Measurements from ENCODE around the gene RPL35A. TPM values are rescaled to one million over a fixed set of nuclear protein-coding genes. Genes with fewer than 3 reads are reported as not detected.

RPL35A gene
- total and polyA plus RNA-seq, 4 experiments from 2014 or later: 1,277 to 2,056 (median 1,744) TPM

- Mint-ChIP-seq H3K36me3 (peaks cover 19 to 20% of the 10 kb centered on the region in 2 donors), H3K27me3 (no peaks in the 10 kb centered on the region), H3K9me3 (no peaks in the 10 kb centered on the region), H3K4me3 (no peak overlapping the region), H3K4me1 (no peaks in the 10 kb centered on the region), H3K27ac (no peak overlapping the region)
- DNase-seq: no peak
- no peaks in the 10 kb centered on the region for H3K9me3 ChIP-seq (ENCODE audit: control insufficient read depth in 1 of 2, low read length in 2 of 2)
- no peaks in the 10 kb centered on the region for H3K27me3 ChIP-seq (ENCODE audit: insufficient read depth, low read length)
- intact Hi-C loops (cut with micrococcal nuclease): no loop called here
- H3K4me3 ChIP-seq (ENCODE audit: low read length in 2 of 2): no peak overlapping the region
- no peaks in the 10 kb centered on the region for H3K4me1 ChIP-seq (ENCODE audit: insufficient read depth, low read length)
- no peaks in the 10 kb centered on the region for H3K36me3 ChIP-seq (ENCODE audit: insufficient read depth, low read length)
- POLR2A ChIA-PET (ENCODE audit: partially characterized antibody): no interaction called here
- no peak overlapping the region for H3K27ac ChIP-seq (ENCODE audit: low read depth, low read length)
- CTCF ChIA-PET (ENCODE audit: partially characterized antibody): no interaction called here
Measured at GRCh38 chr3:197996855-197997254, 46.9 kb downstream of the RPL35A start.

- H3K9me3 ChIP-seq (ENCODE audit: control insufficient read depth in 1 of 2, low read length in 2 of 2): no peaks in the 10 kb centered on the region
- intact Hi-C loops (cut with micrococcal nuclease): no loop called here
- no peaks in the 10 kb centered on the region for H3K4me1 Mint-ChIP-seq
- no peak overlapping the region for H3K27ac Mint-ChIP-seq
- no peak overlapping the region for H3K4me3 Mint-ChIP-seq
- no peaks in the 10 kb centered on the region for H3K9me3 Mint-ChIP-seq
- no peaks in the 10 kb centered on the region for H3K27me3 ChIP-seq (ENCODE audit: insufficient read depth, low read length)
- H3K4me1 ChIP-seq (ENCODE audit: insufficient read depth, low read length): no peaks in the 10 kb centered on the region
- no peaks in the 10 kb centered on the region for H3K36me3 ChIP-seq (ENCODE audit: insufficient read depth, low read length)
- CTCF ChIA-PET (ENCODE audit: partially characterized antibody): no interaction called here
- H3K27ac ChIP-seq (ENCODE audit: low read depth, low read length): no peak overlapping the region
- POLR2A ChIA-PET (ENCODE audit: partially characterized antibody): no interaction called here
- no peak for DNase-seq
- no peak overlapping the region for H3K4me3 ChIP-seq (ENCODE audit: low read length in 2 of 2)
- peaks cover 8 to 17% of the 10 kb centered on the region in 2 donors for H3K36me3 Mint-ChIP-seq
- no peaks in the 10 kb centered on the region for H3K27me3 Mint-ChIP-seq
Measured at GRCh38 chr3:197997936-197998335, 47.9 kb downstream of the RPL35A start.

Other genes with a start within 250 kb of the RPL35A start
- 10 to 100 TPM; 64.0 to 69.6 TPM for gene RUBCN, start 213.3 kb upstream of the RPL35A start, total RNA-seq
- gene RUBCN, start 213.3 kb upstream of the RPL35A start, polyA plus RNA-seq: 10 to 100 TPM; 13.2 to 26.5 TPM
- 10 to 100 TPM; 60.0 to 60.2 TPM for gene FYTTD1, start 200.3 kb upstream of the RPL35A start, total RNA-seq
- 100 to 1,000 TPM in 1 of 2 donors, 10 to 100 TPM in 1; 98.6 to 120 TPM for gene FYTTD1, start 200.3 kb upstream of the RPL35A start, polyA plus RNA-seq
- 10 to 100 TPM; 76.0 to 87.7 TPM for gene LRCH3, start 158.9 kb upstream of the RPL35A start, total RNA-seq
- gene LRCH3, start 158.9 kb upstream of the RPL35A start, polyA plus RNA-seq: 10 to 100 TPM in 1 of 2 donors, 1 to 10 TPM in 1; 7.4 to 21.5 TPM
- gene LMLN, start 10.0 kb downstream of the RPL35A start, total RNA-seq: 1 to 10 TPM; 5.9 to 6.5 TPM
- 1 to 10 TPM; 1.9 to 3.0 TPM for gene LMLN, start 10.0 kb downstream of the RPL35A start, polyA plus RNA-seq